ENCODE results near the gene RAB11FIP4. TPM values are rescaled to one million over a fixed set of nuclear protein-coding genes. Genes with fewer than 3 reads are reported as not detected.
A peak's percentile ranks its signal among the peaks of the same experiment; 100 is the strongest.

RAB11FIP4 gene
- total RNA-seq, 1 donor from 2014 or later: 1.0 TPM

GRCh38 chr17:31535581-31535981 is 144.1 kb downstream of the RAB11FIP4 start:
- Histone ChIP-seq H3K4me3 (ENCODE audit: low read length in 3 of 3) (no peak overlapping the region), H3K9ac (ENCODE audit: low read depth in 1 of 3, low read length in 3 of 3) (no peak overlapping the region), H3K36me3 (ENCODE audit: control insufficient read depth in 3 of 3, insufficient read depth in 3 of 3, low read length in 3 of 3) (no peaks in the 10 kb centered on the region), H3K27me3 (ENCODE audit: control insufficient read depth in 3 of 3, insufficient read depth in 3 of 3, low read length in 3 of 3) (peaks cover 0 to 5% (median 3%) of the 10 kb centered on the region in 3 donors), H3K9me3 (ENCODE audit: control insufficient read depth in 3 of 3, low read length in 3 of 3) (no peaks in the 10 kb centered on the region), H3K4me1 (ENCODE audit: control insufficient read depth in 3 of 3, insufficient read depth in 3 of 3, low read length in 3 of 3) (peaks cover 0 to 7% (median 0%) of the 10 kb centered on the region in 3 donors), H3K27ac (ENCODE audit: low read depth, low read length) (no peak overlapping the region)

GRCh38 chr17:31536451-31536850 is 145.0 kb downstream of the RAB11FIP4 start:
- Histone ChIP-seq H3K4me3 (ENCODE audit: low read length in 3 of 3) (no peak overlapping the region), H3K27me3 (ENCODE audit: control insufficient read depth in 3 of 3, insufficient read depth in 3 of 3, low read length in 3 of 3) (peaks cover 0 to 5% (median 3%) of the 10 kb centered on the region in 3 donors), H3K36me3 (ENCODE audit: control insufficient read depth in 3 of 3, insufficient read depth in 3 of 3, low read length in 3 of 3) (no peaks in the 10 kb centered on the region), H3K9me3 (ENCODE audit: control insufficient read depth in 3 of 3, low read length in 3 of 3) (no peaks in the 10 kb centered on the region), H3K4me1 (ENCODE audit: control insufficient read depth in 3 of 3, insufficient read depth in 3 of 3, low read length in 3 of 3) (peaks cover 0 to 7% (median 0%) of the 10 kb centered on the region in 3 donors), H3K9ac (ENCODE audit: low read depth in 1 of 3, low read length in 3 of 3) (no peak overlapping the region), H3K27ac (ENCODE audit: low read depth, low read length) (no peak overlapping the region)

- Histone ChIP-seq H3K9me3 (ENCODE audit: control insufficient read depth in 3 of 3, low read length in 3 of 3) (no peaks in the 10 kb centered on the region), H3K36me3 (ENCODE audit: control insufficient read depth in 3 of 3, insufficient read depth in 3 of 3, low read length in 3 of 3) (no peaks in the 10 kb centered on the region), H3K27me3 (ENCODE audit: control insufficient read depth in 3 of 3, insufficient read depth in 3 of 3, low read length in 3 of 3) (peaks cover 0 to 3% (median 2%) of the 10 kb centered on the region in 3 donors), H3K27ac (ENCODE audit: low read depth, low read length) (no peak overlapping the region), H3K4me3 (ENCODE audit: low read length in 3 of 3) (no peak overlapping the region), H3K9ac (ENCODE audit: low read depth in 1 of 3, low read length in 3 of 3) (no peak overlapping the region), H3K4me1 (ENCODE audit: control insufficient read depth in 3 of 3, insufficient read depth in 3 of 3, low read length in 3 of 3) (peaks cover 0 to 7% (median 0%) of the 10 kb centered on the region in 3 donors)
These were observed 146.1 kb downstream of the RAB11FIP4 start for GRCh38 chr17:31537565-31538011.

GRCh38 chr17:31538080-31538762 is 146.7 kb downstream of the RAB11FIP4 start:
- Histone ChIP-seq H3K4me1 (ENCODE audit: control insufficient read depth in 3 of 3, insufficient read depth in 3 of 3, low read length in 3 of 3) (peaks cover 0 to 7% (median 0%) of the 10 kb centered on the region in 3 donors), H3K9me3 (ENCODE audit: control insufficient read depth in 3 of 3, low read length in 3 of 3) (no peaks in the 10 kb centered on the region), H3K9ac (ENCODE audit: low read depth in 1 of 3, low read length in 3 of 3) (no peak overlapping the region), H3K27me3 (ENCODE audit: control insufficient read depth in 3 of 3, insufficient read depth in 3 of 3, low read length in 3 of 3) (peaks cover 0 to 3% (median 2%) of the 10 kb centered on the region in 3 donors), H3K4me3 (ENCODE audit: low read length in 3 of 3) (no peak overlapping the region), H3K36me3 (ENCODE audit: control insufficient read depth in 3 of 3, insufficient read depth in 3 of 3, low read length in 3 of 3) (no peaks in the 10 kb centered on the region), H3K27ac (ENCODE audit: low read depth, low read length) (no peak overlapping the region)

- Histone ChIP-seq H3K9me3 (ENCODE audit: control insufficient read depth in 3 of 3, low read length in 3 of 3) (no peaks in the 10 kb centered on the region), H3K4me1 (ENCODE audit: control insufficient read depth in 3 of 3, insufficient read depth in 3 of 3, low read length in 3 of 3) (peaks cover 0 to 5% (median 4%) of the 10 kb centered on the region in 3 donors), H3K4me3 (ENCODE audit: low read length in 3 of 3) (no peak overlapping the region), H3K27ac (ENCODE audit: low read depth, low read length) (no peak overlapping the region), H3K36me3 (ENCODE audit: control insufficient read depth in 3 of 3, insufficient read depth in 3 of 3, low read length in 3 of 3) (no peaks in the 10 kb centered on the region), H3K9ac (ENCODE audit: low read depth in 1 of 3, low read length in 3 of 3) (no peak overlapping the region), H3K27me3 (ENCODE audit: control insufficient read depth in 3 of 3, insufficient read depth in 3 of 3, low read length in 3 of 3) (peaks cover 0 to 3% (median 2%) of the 10 kb centered on the region in 3 donors)
These were observed 149.3 kb downstream of the RAB11FIP4 start for GRCh38 chr17:31540602-31541307.

- Histone ChIP-seq H3K36me3 (ENCODE audit: control insufficient read depth in 3 of 3, insufficient read depth in 3 of 3, low read length in 3 of 3) (no peaks in the 10 kb centered on the region), H3K27me3 (ENCODE audit: control insufficient read depth in 3 of 3, insufficient read depth in 3 of 3, low read length in 3 of 3) (peaks cover 0 to 3% (median 2%) of the 10 kb centered on the region in 3 donors), H3K4me1 (ENCODE audit: control insufficient read depth in 3 of 3, insufficient read depth in 3 of 3, low read length in 3 of 3) (peaks cover 0 to 5% (median 4%) of the 10 kb centered on the region in 3 donors), H3K4me3 (ENCODE audit: low read length in 3 of 3) (no peak overlapping the region), H3K9ac (ENCODE audit: low read depth in 1 of 3, low read length in 3 of 3) (no peak overlapping the region), H3K9me3 (ENCODE audit: control insufficient read depth in 3 of 3, low read length in 3 of 3) (no peaks in the 10 kb centered on the region), H3K27ac (ENCODE audit: low read depth, low read length) (no peak overlapping the region)
These were observed 150.1 kb downstream of the RAB11FIP4 start for GRCh38 chr17:31541559-31541958.

GRCh38 chr17:31544186-31544585 is 152.7 kb downstream of the RAB11FIP4 start:
- no peak overlapping the region for H3K4me3 ChIP-seq (ENCODE audit: low read length in 3 of 3)

GRCh38 chr17:31546650-31547049 is 155.2 kb downstream of the RAB11FIP4 start:
- Histone ChIP-seq H3K27me3 (ENCODE audit: control insufficient read depth in 3 of 3, insufficient read depth in 3 of 3, low read length in 3 of 3) (no peaks in the 10 kb centered on the region), H3K36me3 (ENCODE audit: control insufficient read depth in 3 of 3, insufficient read depth in 3 of 3, low read length in 3 of 3) (no peaks in the 10 kb centered on the region), H3K27ac (ENCODE audit: low read depth, low read length) (no peak overlapping the region), H3K4me3 (ENCODE audit: low read length in 3 of 3) (no peak overlapping the region), H3K4me1 (ENCODE audit: control insufficient read depth in 3 of 3, insufficient read depth in 3 of 3, low read length in 3 of 3) (peaks cover 9 to 10% (median 10%) of the 10 kb centered on the region in 3 donors), H3K9me3 (ENCODE audit: control insufficient read depth in 3 of 3, low read length in 3 of 3) (no peaks in the 10 kb centered on the region), H3K9ac (ENCODE audit: low read depth in 1 of 3, low read length in 3 of 3) (no peak overlapping the region)

More at GRCh38 chr17:31544186-31544585, 152.7 kb downstream of the RAB11FIP4 start:
- no peaks in the 10 kb centered on the region for H3K36me3 ChIP-seq (ENCODE audit: control insufficient read depth in 3 of 3, insufficient read depth in 3 of 3, low read length in 3 of 3)
- H3K27me3 ChIP-seq (ENCODE audit: control insufficient read depth in 3 of 3, insufficient read depth in 3 of 3, low read length in 3 of 3): no peaks in the 10 kb centered on the region
- no peaks in the 10 kb centered on the region for H3K9me3 ChIP-seq (ENCODE audit: control insufficient read depth in 3 of 3, low read length in 3 of 3)
- H3K9ac ChIP-seq (ENCODE audit: low read depth in 1 of 3, low read length in 3 of 3): peak overlapping the region in 1 of 3 donors; percentile 33
- H3K4me1 ChIP-seq (ENCODE audit: control insufficient read depth in 3 of 3, insufficient read depth in 3 of 3, low read length in 3 of 3): peaks cover 3 to 9% (median 7%) of the 10 kb centered on the region in 3 donors
- no peak overlapping the region for H3K27ac ChIP-seq (ENCODE audit: low read depth, low read length)

GRCh38 chr17:31548709-31549108 is 157.2 kb downstream of the RAB11FIP4 start:
- peaks cover 8 to 10% (median 10%) of the 10 kb centered on the region in 3 donors for H3K4me1 ChIP-seq (ENCODE audit: control insufficient read depth in 3 of 3, insufficient read depth in 3 of 3, low read length in 3 of 3)
- no peaks in the 10 kb centered on the region for H3K9me3 ChIP-seq (ENCODE audit: control insufficient read depth in 3 of 3, low read length in 3 of 3)
- H3K4me3 ChIP-seq (ENCODE audit: low read length in 3 of 3): peak overlapping the region; percentile 77 to 87 (median 87)
- H3K36me3 ChIP-seq (ENCODE audit: control insufficient read depth in 3 of 3, insufficient read depth in 3 of 3, low read length in 3 of 3): no peaks in the 10 kb centered on the region
- H3K27ac ChIP-seq (ENCODE audit: low read depth, low read length): peak overlapping the region; percentile 66
- H3K9ac ChIP-seq (ENCODE audit: low read depth in 1 of 3, low read length in 3 of 3): peak overlapping the region; percentile 51 to 85 (median 75)
- H3K27me3 ChIP-seq (ENCODE audit: control insufficient read depth in 3 of 3, insufficient read depth in 3 of 3, low read length in 3 of 3): no peaks in the 10 kb centered on the region

- no peaks in the 10 kb centered on the region for H3K9me3 ChIP-seq (ENCODE audit: control insufficient read depth in 3 of 3, low read length in 3 of 3)
These were observed 157.6 kb downstream of the RAB11FIP4 start for GRCh38 chr17:31549121-31549524.

More at GRCh38 chr17:31549121-31549524, 157.6 kb downstream of the RAB11FIP4 start:
- Histone ChIP-seq H3K27ac (ENCODE audit: low read depth, low read length) (peak overlapping the region; percentile 66), H3K9ac (ENCODE audit: low read depth in 1 of 3, low read length in 3 of 3) (peak overlapping the region; percentile 51 to 85 (median 75)), H3K27me3 (ENCODE audit: control insufficient read depth in 3 of 3, insufficient read depth in 3 of 3, low read length in 3 of 3) (no peaks in the 10 kb centered on the region), H3K4me3 (ENCODE audit: low read length in 3 of 3) (peak overlapping the region; percentile 77 to 87 (median 87)), H3K4me1 (ENCODE audit: control insufficient read depth in 3 of 3, insufficient read depth in 3 of 3, low read length in 3 of 3) (peaks cover 4 to 10% (median 8%) of the 10 kb centered on the region in 3 donors), H3K36me3 (ENCODE audit: control insufficient read depth in 3 of 3, insufficient read depth in 3 of 3, low read length in 3 of 3) (no peaks in the 10 kb centered on the region)
